Hindlimb muscle (tissue), 1 donor: Measurements from ENCODE around the gene GBP3. TPM values are rescaled to one million over a fixed set of nuclear protein-coding genes. Genes with fewer than 3 reads are reported as not detected.
A peak's percentile ranks its signal among the peaks of the same experiment; 100 is the strongest.
"Not testable (repeated sequence)": the region's sequence is repeated elsewhere in the genome, so short reads cannot be mapped to it uniquely, and the experiment has no call there.

Experiments
- DNase-seq: peaks from one replicate; pipeline ENCODE4 v3.0.0-alpha.2; 2013
- polyA plus RNA-seq: library from polyadenylated mRNA; unstranded; fragments of 120-200 nt; gene quantifications from one replicate; pipeline ENCODE4 v1.2.1, GENCODE V29; 2013; ENCODE audit not compliant: insufficient read length

Gene GBP3
- polyA plus RNA-seq, 1 donor, result 3.8 TPM

GRCh38 chr1:88979054-88979748 is 43.5 kb downstream of the GBP3 start:
- DNase-seq, result no peak

GRCh38 chr1:88976235-88976634 is 46.4 kb downstream of the GBP3 start:
- no peak for DNase-seq

GRCh38 chr1:88974616-88975172 is 48.0 kb downstream of the GBP3 start:
- not testable (repeated sequence) for DNase-seq

- DNase-seq, result peak; percentile 17
Observed at GRCh38 chr1:88973520-88974137, 49.0 kb downstream of the GBP3 start.

GRCh38 chr1:88961647-88962275 is 60.9 kb downstream of the GBP3 start:
- no peak for DNase-seq

- DNase-seq, result no peak
Observed at GRCh38 chr1:88961081-88961480, 61.6 kb downstream of the GBP3 start.

Other genes with a start within 250 kb of the GBP3 start
- gene GTF2B, start 131.3 kb downstream of the GBP3 start, polyA plus RNA-seq, result 42.0 TPM
- 17.7 TPM for gene KYAT3, start 30.2 kb downstream of the GBP3 start, polyA plus RNA-seq
- gene RBMXL1, start 30.2 kb downstream of the GBP3 start, polyA plus RNA-seq, result 15.4 TPM
- gene GBP1, start 42.3 kb upstream of the GBP3 start, polyA plus RNA-seq, result 10.1 TPM
- 1.3 TPM for gene GBP2, start 103.2 kb upstream of the GBP3 start, polyA plus RNA-seq
- not detected for gene GBP7, start 153.1 kb upstream of the GBP3 start, polyA plus RNA-seq
- 4.4 TPM for gene GBP4, start 176.1 kb upstream of the GBP3 start, polyA plus RNA-seq
- 0.34 TPM for gene GBP5, start 250.0 kb upstream of the GBP3 start, polyA plus RNA-seq